HuH-7.5 (cell line): ENCODE data around the gene SLC36A4.
"Not testable (repeated sequence)": the region's sequence is repeated elsewhere in the genome, so short reads cannot be mapped to it uniquely, and the experiment has no call there.

Experiments
- DNase-seq: peaks from one replicate; pipeline ENCODE4 v3.0.0; 2011; ENCODE audit warnings: low spot score

The SLC36A4 gene

DNA sequence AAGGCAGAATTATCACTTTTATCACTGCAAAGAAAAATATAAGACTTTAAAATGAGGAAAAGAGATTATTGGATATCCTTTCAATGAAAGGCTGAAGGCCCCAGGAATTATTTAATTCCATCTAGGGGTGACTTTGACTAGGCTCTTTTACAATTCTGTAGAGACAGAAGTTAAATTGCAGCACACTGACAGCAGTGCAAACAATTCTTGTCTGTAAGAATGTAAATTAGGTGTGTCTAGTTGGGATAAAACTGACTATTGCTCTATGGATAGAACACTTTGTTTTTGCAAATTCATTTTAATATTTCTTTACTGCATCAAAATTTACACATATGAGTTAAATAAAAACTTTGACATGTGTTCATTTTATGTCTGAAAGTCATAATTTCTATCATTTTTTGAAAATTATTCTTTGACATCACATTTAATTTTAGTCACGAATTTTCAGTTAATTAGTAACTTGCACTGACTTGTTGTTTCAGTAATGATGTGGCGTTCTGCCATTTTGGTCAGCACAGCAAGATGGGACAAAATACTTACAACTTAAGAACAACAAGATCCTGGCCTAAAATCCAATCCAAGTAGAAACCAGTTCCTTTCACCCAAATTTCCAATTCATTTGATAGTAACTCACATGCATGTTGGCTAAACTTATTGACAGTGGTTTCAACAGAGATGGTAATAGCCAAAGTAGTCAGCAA lies 75.1 kb downstream of the SLC36A4 start:
- DNase-seq = no peak

- DNase-seq = no peak
Observed at GRCh38 chr11:93118276-93118675, 79.5 kb downstream of the SLC36A4 start.

- DNase-seq = no peak
Observed at GRCh38 chr11:93117565-93117964, 80.2 kb downstream of the SLC36A4 start.

- no peak for DNase-seq
Observed at GRCh38 chr11:93116641-93117441, 81.0 kb downstream of the SLC36A4 start.

GRCh38 chr11:93114304-93114703 lies 83.5 kb downstream of the SLC36A4 start:
- DNase-seq = no peak

GRCh38 chr11:93113824-93114223 lies 84.0 kb downstream of the SLC36A4 start:
- DNase-seq = no peak

- DNase-seq = not testable (repeated sequence)
Observed at GRCh38 chr11:93111147-93111546, 86.6 kb downstream of the SLC36A4 start.

GRCh38 chr11:93100211-93100610 lies 97.6 kb downstream of the SLC36A4 start:
- DNase-seq = no peak

DNA sequence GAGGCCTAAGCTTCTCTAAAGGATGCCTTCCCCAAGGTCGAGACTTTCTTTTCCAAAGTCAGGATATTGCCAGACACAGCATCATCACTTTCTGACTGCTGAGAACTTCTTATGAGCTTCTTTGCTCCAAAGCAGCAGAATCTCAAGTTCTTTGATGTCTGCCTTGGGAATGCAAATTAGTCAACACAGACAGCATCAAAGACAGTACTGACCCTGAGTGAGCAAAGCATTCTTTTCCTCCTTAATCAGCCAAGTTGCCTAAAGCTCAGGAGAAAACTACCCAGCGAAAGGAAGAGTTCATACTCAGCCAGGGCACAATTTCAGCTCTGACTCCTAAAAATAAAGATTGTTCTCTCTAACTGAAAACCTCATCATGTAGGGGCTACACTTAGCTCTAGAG lies 98.0 kb downstream of the SLC36A4 start:
- DNase-seq = no peak
